ENCODE results near the gene SCARF1. TPM values are rescaled to one million over a fixed set of nuclear protein-coding genes. Genes with fewer than 3 reads are reported as not detected.
A peak's percentile ranks its signal among the peaks of the same experiment; 100 is the strongest.

Gene SCARF1
- total RNA-seq, 1 donor from 2014 or later: 8.0 TPM

DNA sequence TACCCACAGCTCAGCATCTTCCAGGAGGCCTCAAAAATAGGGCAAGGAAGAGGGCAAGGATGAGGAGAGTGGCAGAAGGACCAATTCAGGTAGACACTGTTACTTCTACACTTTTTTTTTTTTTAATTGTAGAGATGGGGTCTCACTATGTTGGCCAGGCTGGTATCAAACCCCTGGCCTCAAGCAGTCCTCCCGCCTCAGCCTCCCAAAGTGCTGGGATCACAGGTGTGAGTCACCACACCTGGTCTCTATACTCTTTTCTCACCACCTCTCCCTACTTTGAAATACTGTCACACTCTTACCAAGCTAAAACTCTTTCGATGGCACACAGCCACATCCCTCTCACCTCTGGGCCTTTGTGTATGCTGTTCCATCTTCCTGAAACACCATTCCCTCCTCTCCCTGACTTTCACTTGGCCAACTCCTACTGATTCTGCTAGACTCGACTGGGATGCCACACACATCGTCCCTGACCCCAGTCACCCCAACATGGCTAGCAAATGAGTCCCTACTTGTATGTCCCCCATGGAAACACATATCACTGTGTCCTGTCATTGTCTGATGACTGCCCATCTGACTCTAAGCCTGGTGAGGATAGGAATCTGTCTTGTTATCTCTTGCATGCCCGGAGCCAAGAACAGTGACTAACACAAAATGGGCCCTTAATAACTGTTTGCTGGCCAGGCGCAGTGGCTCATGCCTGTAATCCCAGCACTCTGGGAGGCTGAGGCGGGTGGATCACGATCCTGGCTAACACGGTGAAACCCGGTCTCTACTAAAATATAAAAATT lies 9.7 kb downstream of the SCARF1 start:
- Mint-ChIP-seq H3K9me3 (no peaks in the 10 kb centered on the region), H3K4me1 (peaks cover 12% of the 10 kb centered on the region), H3K27ac (no peak overlapping the region), H3K27me3 (no peaks in the 10 kb centered on the region), H3K36me3 (ENCODE audit: low read depth) (no peaks in the 10 kb centered on the region), H3K4me3 (no peak overlapping the region)
- no peak for ATAC-seq (ENCODE audit: low read depth)
- POLR2A ChIA-PET: interaction anchor here (0.6 to 1.6 kb wide), 5 partner anchors 13 to 119 kb away, joined by 3 to 10 read pairs (median 4); partner anchors contain the start of gene INPP5K
- no peak for DNase-seq
- intact Hi-C loops (cut with micrococcal nuclease): no loop called here
- no peak for TF ChIP-seq CTCF (IDR thresholded peaks at IDR 0.05)
- CTCF ChIA-PET: interaction anchor here (1.3 kb wide), 1 partner anchor 62 kb away, joined by 3 read pairs; no protein-coding TSS in a partner anchor

DNA sequence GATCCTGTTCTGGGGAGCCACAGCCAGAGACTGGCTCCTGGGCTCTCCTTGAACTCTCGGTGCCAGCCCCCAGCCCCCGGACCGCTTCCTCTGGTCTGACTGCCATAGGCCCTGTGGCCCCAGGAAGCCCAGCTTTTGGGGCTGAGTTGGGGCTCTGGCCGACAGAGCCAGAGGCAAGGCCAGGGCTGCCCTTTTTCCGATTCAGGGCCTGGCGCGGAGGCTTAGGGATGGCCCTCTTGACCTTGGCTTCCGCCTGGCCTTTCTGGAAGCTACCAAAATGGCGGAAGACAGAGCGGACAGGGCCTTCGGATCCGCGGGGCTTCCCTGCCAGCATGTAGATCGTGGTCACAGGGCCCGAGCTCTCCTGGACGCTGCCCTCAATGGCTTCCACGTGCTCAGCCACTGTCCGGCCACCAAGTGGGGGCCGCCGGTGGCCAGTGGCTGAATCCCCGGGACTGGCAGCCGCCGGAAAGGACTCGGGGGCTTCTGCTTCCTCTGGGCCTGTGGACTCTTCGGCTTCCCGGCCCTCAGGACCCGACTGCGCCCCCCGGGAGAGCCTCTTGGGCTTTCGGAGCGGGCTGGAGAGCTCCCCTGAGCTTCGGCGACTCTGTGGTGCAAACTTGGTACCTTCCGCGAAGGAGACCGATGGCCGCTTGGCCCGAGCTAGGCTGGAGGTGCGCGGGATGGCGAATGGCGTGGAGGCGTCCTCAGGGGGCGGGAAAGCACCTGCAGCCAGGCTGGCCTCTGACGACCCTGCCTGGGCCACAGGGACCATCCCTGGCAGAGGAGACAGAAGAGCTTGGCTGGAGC lies 10.5 kb downstream of the SCARF1 start:
- Mint-ChIP-seq H3K9me3 (no peaks in the 10 kb centered on the region), H3K27me3 (no peaks in the 10 kb centered on the region), H3K4me3 (no peak overlapping the region), H3K27ac (no peak overlapping the region), H3K36me3 (ENCODE audit: low read depth) (no peaks in the 10 kb centered on the region), H3K4me1 (peaks cover 20% of the 10 kb centered on the region)
- intact Hi-C loops (cut with micrococcal nuclease): no loop called here
- POLR2A ChIA-PET: interaction anchor here (0.6 to 1.6 kb wide), 4 partner anchors 14 to 118 kb away, joined by 3 to 10 read pairs (median 4); partner anchors contain the start of gene INPP5K
- TF ChIP-seq CTCF (IDR thresholded peaks at IDR 0.05): no peak
- no peak for DNase-seq
- ATAC-seq (ENCODE audit: low read depth): no peak
- CTCF ChIA-PET: interaction anchor here (0.9 to 1.3 kb wide), 2 partner anchors 14 to 61 kb away, joined by 3 read pairs; no protein-coding TSS in a partner anchor

DNA sequence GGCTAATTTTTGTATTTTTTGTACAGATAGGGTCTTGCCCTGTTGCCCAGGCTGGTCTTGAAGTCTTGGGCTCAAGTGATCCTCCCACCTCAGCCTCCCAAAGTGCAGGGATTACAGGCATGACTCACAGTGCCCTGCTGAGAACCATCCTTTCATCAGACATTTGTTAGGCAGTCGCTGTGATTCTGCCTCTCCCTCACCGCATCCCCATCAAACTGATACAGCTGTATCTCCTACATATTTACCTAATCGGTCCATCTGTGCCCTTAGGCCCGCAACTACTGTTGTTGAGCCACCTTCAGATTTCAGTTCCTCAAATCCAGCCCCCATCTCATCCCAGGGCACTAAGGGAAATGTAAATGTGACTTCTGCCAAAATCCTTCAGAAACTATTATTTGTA lies 14.9 kb downstream of the SCARF1 start:
- Mint-ChIP-seq H3K4me1 (peaks cover 44% of the 10 kb centered on the region), H3K27me3 (no peaks in the 10 kb centered on the region), H3K36me3 (ENCODE audit: low read depth) (peaks cover 25% of the 10 kb centered on the region), H3K4me3 (peak overlapping the region; percentile 88), H3K27ac (peak overlapping the region; percentile 84), H3K9me3 (no peaks in the 10 kb centered on the region)
- intact Hi-C loops (cut with micrococcal nuclease): loop anchor here (1.0 kb wide), 2 partner anchors 114 to 265 kb away; partner anchors contain the start of gene INPP5K
- DNase-seq (no peak), ATAC-seq (ENCODE audit: low read depth) (no peak)
- ChIA-PET CTCF (interaction anchor here (0.6 to 6.4 kb wide), 18 partner anchors 10 to 360 kb away, joined by 3 to 124 read pairs (median 4); partner anchors contain the start of genes INPP5K, RILP and SCARF1), POLR2A (interaction anchor here (0.7 to 17.6 kb wide), 21 partner anchors 10 to 265 kb away, joined by 3 to 418 read pairs (median 7); partner anchors contain the start of genes INPP5K, PITPNA, RILP and SCARF1)
- TF ChIP-seq CTCF (IDR thresholded peaks at IDR 0.05): no peak

DNA sequence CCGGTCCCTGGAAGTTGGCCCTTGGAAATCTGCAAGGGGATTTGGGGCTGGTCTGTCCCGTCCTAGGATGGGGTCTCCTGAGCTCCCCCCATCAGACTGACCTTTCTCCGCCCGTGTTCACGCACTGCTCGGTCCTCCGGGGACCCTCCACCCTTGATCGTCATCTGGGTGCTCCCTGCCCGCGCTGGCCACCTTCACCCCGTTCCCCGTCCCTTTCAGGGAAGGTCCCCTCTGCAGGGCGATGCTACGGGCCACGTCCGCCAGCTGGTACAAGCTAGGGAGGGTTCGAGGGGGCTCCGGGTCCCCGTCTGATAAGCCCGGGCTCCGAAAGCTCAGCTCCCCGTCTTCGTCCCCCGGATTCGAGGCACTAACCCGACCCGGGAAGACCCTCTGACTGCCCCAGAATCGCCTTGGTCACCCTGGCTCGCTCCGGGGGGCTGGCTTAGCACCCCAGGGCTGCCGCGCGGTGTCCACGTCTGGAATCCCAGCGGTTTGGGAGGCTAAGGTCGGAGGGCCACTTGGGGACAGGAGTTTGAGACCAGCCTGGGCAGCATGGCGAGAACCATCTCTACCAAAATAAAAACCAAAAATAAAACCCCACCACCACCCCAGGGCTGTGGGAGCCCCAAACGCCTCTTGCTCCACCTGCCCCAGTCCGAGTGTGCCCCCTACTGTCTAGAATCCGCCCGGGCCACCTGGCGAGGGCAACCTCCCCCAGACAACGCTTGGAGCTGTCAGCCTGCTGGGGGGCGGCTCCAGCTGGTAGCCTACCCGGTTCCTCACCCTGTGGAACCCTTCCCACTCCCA lies 15.8 kb downstream of the SCARF1 start:
- Mint-ChIP-seq H3K4me1 (peaks cover 54% of the 10 kb centered on the region), H3K36me3 (ENCODE audit: low read depth) (peaks cover 35% of the 10 kb centered on the region), H3K27ac (peak overlapping the region; percentile 84), H3K27me3 (no peaks in the 10 kb centered on the region), H3K4me3 (peak overlapping the region; percentile 88), H3K9me3 (no peaks in the 10 kb centered on the region)
- ATAC-seq (ENCODE audit: low read depth) (peak; percentile 15), DNase-seq (peak; percentile 72)
- ChIA-PET POLR2A (interaction anchor here (0.7 to 17.6 kb wide), 24 partner anchors 9 to 264 kb away, joined by 3 to 418 read pairs (median 8); partner anchors contain the start of genes CRK, INPP5K, MYO1C and PITPNA), CTCF (interaction anchor here (0.6 to 6.4 kb wide), 24 partner anchors 11 to 359 kb away, joined by 3 to 124 read pairs (median 3); partner anchors contain the start of genes INPP5K, RILP and SCARF1)
- intact Hi-C loops (cut with micrococcal nuclease): loop anchor here (1.0 to 5.0 kb wide), 7 partner anchors 15 to 771 kb away; partner anchors contain the start of genes INPP5K and MNT
- TF ChIP-seq CTCF (IDR thresholded peaks at IDR 0.05): no peak
